Measurements from ENCODE around the gene ABLIM3. TPM values are rescaled to one million over a fixed set of nuclear protein-coding genes. Genes with fewer than 3 reads are reported as not detected.

The ABLIM3 gene
- polyA plus RNA-seq, 1 donor from 2014 or later = 17.7 TPM

GRCh38 chr5:149161026-149161687 is 19.9 kb downstream of the ABLIM3 start:
- TF ChIP-seq REST (IDR thresholded peaks at IDR 0.05; ENCODE audit: borderline replicate concordance) = no peak
- no peak for TF ChIP-seq RAD21 (conservative IDR thresholded peaks at IDR 0.05)
- no peak for TF ChIP-seq EP300 (conservative IDR thresholded peaks at IDR 0.05; ENCODE audit: poor library complexity, severe bottlenecking)
- TF ChIP-seq CTCF (IDR thresholded peaks at IDR 0.05; ENCODE audit: poor library complexity, severe bottlenecking) = no peak
- no peak for TF ChIP-seq TAF1 (IDR thresholded peaks at IDR 0.05; ENCODE audit: low read depth)
- no peak for TF ChIP-seq POLR2AphosphoS5 (IDR thresholded peaks at IDR 0.05)
- TF ChIP-seq MXI1 (conservative IDR thresholded peaks at IDR 0.05; ENCODE audit: poor library complexity, severe bottlenecking) = no peak
- no peak for TF ChIP-seq SMC3 (conservative IDR thresholded peaks at IDR 0.05; ENCODE audit: poor library complexity)
- TF ChIP-seq EZH2 (IDR thresholded peaks at IDR 0.05; ENCODE audit: borderline replicate concordance, insufficient read depth, low read length, poor library complexity, severe bottlenecking) = no peak
- Histone ChIP-seq H3K27ac (ENCODE audit: low read length) (no peak overlapping the region), H3K27me3 (ENCODE audit: insufficient read depth, low read depth, low read length) (no peaks in the 10 kb centered on the region), H3K79me2 (replicated peaks; ENCODE audit: insufficient read depth, low read length) (no peaks in the 10 kb centered on the region), H4K20me1 (ENCODE audit: insufficient read depth) (no peaks in the 10 kb centered on the region), H3K9ac (ENCODE audit: low read length) (no peak overlapping the region), H2AFZ (ENCODE audit: low read depth, low read length) (no peak overlapping the region), H3K9me2 (ENCODE audit: insufficient read depth, low read length) (no peaks in the 10 kb centered on the region), H3F3A (ENCODE audit: insufficient read depth, low read length, poor library complexity, severe bottlenecking) (no peaks in the 10 kb centered on the region), H3K4me3 (ENCODE audit: low read length) (no peak overlapping the region), H3K9me3 (ENCODE audit: low read length) (no peaks in the 10 kb centered on the region), H3K36me3 (ENCODE audit: insufficient read depth, low read length) (no peaks in the 10 kb centered on the region), H3K4me2 (ENCODE audit: low read length) (no peak overlapping the region)

- no peaks in the 10 kb centered on the region for H4K20me1 ChIP-seq (ENCODE audit: insufficient read depth)
- no peaks in the 10 kb centered on the region for H3K36me3 ChIP-seq (ENCODE audit: insufficient read depth, low read length)
- no peaks in the 10 kb centered on the region for H3K9me2 ChIP-seq (ENCODE audit: insufficient read depth, low read length)
- H3K9me3 ChIP-seq (ENCODE audit: low read length) = no peaks in the 10 kb centered on the region
- no peaks in the 10 kb centered on the region for H3K27me3 ChIP-seq (ENCODE audit: insufficient read depth, low read depth, low read length)
- no peak for TF ChIP-seq EP300 (conservative IDR thresholded peaks at IDR 0.05; ENCODE audit: poor library complexity, severe bottlenecking)
- H3K4me3 ChIP-seq (ENCODE audit: low read length) = no peak overlapping the region
- no peaks in the 10 kb centered on the region for H3K79me2 ChIP-seq (replicated peaks; ENCODE audit: insufficient read depth, low read length)
- no peak overlapping the region for H3K27ac ChIP-seq (ENCODE audit: low read length)
- no peak overlapping the region for H3K9ac ChIP-seq (ENCODE audit: low read length)
- no peak overlapping the region for H3K4me2 ChIP-seq (ENCODE audit: low read length)
- H3F3A ChIP-seq (ENCODE audit: insufficient read depth, low read length, poor library complexity, severe bottlenecking) = no peaks in the 10 kb centered on the region
- no peak overlapping the region for H2AFZ ChIP-seq (ENCODE audit: low read depth, low read length)
These were observed 20.6 kb downstream of the ABLIM3 start for GRCh38 chr5:149161850-149162249.
